Karpas-422 (cell line): ENCODE data around the gene HACL1. TPM values are rescaled to one million over a fixed set of nuclear protein-coding genes. Genes with fewer than 3 reads are reported as not detected.

Experiments used
- DNase-seq: peaks from one replicate; pipeline ENCODE4 v3.0.0-alpha.2; 2015
- H2AFZ ChIP-seq: fragments of 200-600 bp; sonication (generic); 2 replicates; pipeline ENCODE4 v1.6.1; 2014; ENCODE audit warnings: antibody characterized with exemption, low read length, mixed read lengths
- H3K27ac ChIP-seq: fragments of 200-600 bp; sonication (generic); 2 replicates; pipeline ENCODE4 v1.5.1; 2014; ENCODE audit warnings: mild to moderate bottlenecking, low read length, moderate library complexity
- H3K27me3 ChIP-seq: fragments of 200-600 bp; sonication (generic); 2 replicates; pipeline ENCODE4 v1.6.1; 2014; ENCODE audit warnings: low read length, mixed read lengths
- H3K36me3 ChIP-seq: fragments of 200-600 bp; sonication (generic); 2 replicates; pipeline ENCODE4 v1.6.1; 2014; ENCODE audit warnings: low read length, mixed read lengths; ENCODE audit not compliant: insufficient read depth
- H3K4me1 ChIP-seq: fragments of 200-600 bp; sonication (generic); 2 replicates; pipeline ENCODE4 v1.6.1; 2014; ENCODE audit warnings: mild to moderate bottlenecking, low read length, mixed read lengths
- H3K4me2 ChIP-seq: fragments of 200-600 bp; sonication (generic); 2 replicates; pipeline ENCODE4 v1.6.1; 2014; ENCODE audit warnings: low read length, low read depth, mild to moderate bottlenecking; ENCODE audit not compliant: poor library complexity, severe bottlenecking
- H3K4me3 ChIP-seq: fragments of 200-600 bp; sonication (generic); 2 replicates; pipeline ENCODE4 v1.5.1; 2014; ENCODE audit warnings: mild to moderate bottlenecking, antibody characterized with exemption, low read length, mixed read lengths
- H3K79me2 ChIP-seq: fragments of 200-600 bp; sonication (generic); 2 replicates; pipeline ENCODE4 v1.6.1; 2014; ENCODE audit warnings: mild to moderate bottlenecking, low read length, mixed read lengths
- H3K9ac ChIP-seq: fragments of 200-600 bp; sonication (generic); 2 replicates; pipeline ENCODE4 v1.6.0; 2014; ENCODE audit warnings: low read length
- H3K9me2 ChIP-seq: fragments of 200-600 bp; sonication (generic), shearing (Covaris generic); replicated peaks from 2 replicates; pipeline ENCODE4 v1.6.0; 2014; ENCODE audit warnings: mild to moderate bottlenecking, low read length, moderate library complexity; ENCODE audit not compliant: insufficient read depth
- H3K9me3 ChIP-seq: fragments of 300-700, 200-600 bp; sonication (generic); 2 replicates; pipeline ENCODE4 v1.6.1; 2014; ENCODE audit warnings: low read length, mixed read lengths
- H4K20me1 ChIP-seq: fragments of 200-600 bp; sonication (generic); 2 replicates; pipeline ENCODE4 v1.6.1; 2014; ENCODE audit warnings: mild to moderate bottlenecking, antibody characterized with exemption, low read length, low read depth; ENCODE audit not compliant: insufficient read depth
- total RNA-seq: library from RNA; depleted of rRNA; stranded (reverse); fragments of >200 nt; shearing (Covaris generic); gene quantifications from 2 replicates; pipeline ENCODE4 v1.2.3, GENCODE V29; 2014; ENCODE audit warnings: low replicate concordance

Gene HACL1
- total RNA-seq, 1 experiment from 2014 or later, result 58.9 TPM

- Histone ChIP-seq H3K9me3 (no peaks in the 10 kb centered on the region), H3K79me2 (no peaks in the 10 kb centered on the region), H3K4me3 (no peak overlapping the region)
Measured at GRCh38 chr3:15523660-15524417, 77.5 kb downstream of the HACL1 start.

GRCh38 chr3:15522016-15522415, 79.4 kb downstream of the HACL1 start:
- H3K27ac ChIP-seq, result no peak overlapping the region
- no peaks in the 10 kb centered on the region for H3K9me2 ChIP-seq
- H3K4me2 ChIP-seq, result no peak overlapping the region
- H3K4me3 ChIP-seq, result no peak overlapping the region
- no peaks in the 10 kb centered on the region for H3K27me3 ChIP-seq
- no peaks in the 10 kb centered on the region for H4K20me1 ChIP-seq
- H2AFZ ChIP-seq, result no peak overlapping the region
- H3K79me2 ChIP-seq, result no peaks in the 10 kb centered on the region
- peaks cover 5% of the 10 kb centered on the region; the same call in 1 of the 2 replicates for H3K4me1 ChIP-seq
- no peak overlapping the region for H3K9ac ChIP-seq
- no peaks in the 10 kb centered on the region for H3K9me3 ChIP-seq
- no peaks in the 10 kb centered on the region for H3K36me3 ChIP-seq
- no peak for DNase-seq

More at GRCh38 chr3:15523660-15524417, 77.5 kb downstream of the HACL1 start:
- DNase-seq, result no peak
- no peak overlapping the region for H3K9ac ChIP-seq
- H3K27me3 ChIP-seq, result no peaks in the 10 kb centered on the region
- no peaks in the 10 kb centered on the region for H4K20me1 ChIP-seq
- H3K27ac ChIP-seq, result no peak overlapping the region
- H3K4me1 ChIP-seq, result no peaks in the 10 kb centered on the region
- no peaks in the 10 kb centered on the region for H3K9me2 ChIP-seq
- no peak overlapping the region for H2AFZ ChIP-seq
- no peak overlapping the region for H3K4me2 ChIP-seq
- H3K36me3 ChIP-seq, result no peaks in the 10 kb centered on the region

GRCh38 chr3:15521573-15521965, 79.8 kb downstream of the HACL1 start, which contains the start of gene COLQ:
COLQ (minus strand) TSS chr3:15521706; CDS start chr3:15521625, 81 bp downstream.
- Histone ChIP-seq H3K4me2 (no peak within 1 kb of the TSS), H3K79me2 (no peaks in the 10 kb centered on the region), H3K36me3 (no peaks in the 10 kb centered on the region), H3K9me3 (no peaks in the 10 kb centered on the region), H3K9me2 (no peaks in the 10 kb centered on the region), H3K4me1 (peaks cover 7% of the 10 kb centered on the region; the same call in 1 of the 2 replicates), H3K27ac (no peak within 1 kb of the TSS), H3K27me3 (no peaks in the 10 kb centered on the region), H3K4me3 (no peak within 1 kb of the TSS), H2AFZ (no peak within 1 kb of the TSS), H4K20me1 (no peaks in the 10 kb centered on the region), H3K9ac (no peak within 1 kb of the TSS)
- no peak for DNase-seq

- H3K79me2 ChIP-seq, result no peaks in the 10 kb centered on the region
- no peak overlapping the region for H3K4me3 ChIP-seq
- H2AFZ ChIP-seq, result no peak overlapping the region
- H3K9ac ChIP-seq, result no peak overlapping the region
- DNase-seq, result no peak
- no peaks in the 10 kb centered on the region for H3K36me3 ChIP-seq
- H3K27ac ChIP-seq, result no peak overlapping the region
- peaks cover 7% of the 10 kb centered on the region; the same call in 1 of the 2 replicates for H3K4me1 ChIP-seq
- H3K27me3 ChIP-seq, result no peaks in the 10 kb centered on the region
- H3K9me3 ChIP-seq, result no peaks in the 10 kb centered on the region
- no peaks in the 10 kb centered on the region for H4K20me1 ChIP-seq
- no peak overlapping the region for H3K4me2 ChIP-seq
- H3K9me2 ChIP-seq, result no peaks in the 10 kb centered on the region
Measured at GRCh38 chr3:15520804-15521572, 80.4 kb downstream of the HACL1 start.

- Histone ChIP-seq H4K20me1 (no peaks in the 10 kb centered on the region), H2AFZ (no peak overlapping the region; the same call in 1 of the 2 replicates), H3K9ac (no peak overlapping the region), H3K79me2 (no peaks in the 10 kb centered on the region), H3K9me3 (no peaks in the 10 kb centered on the region), H3K27ac (no peak overlapping the region), H3K36me3 (no peaks in the 10 kb centered on the region), H3K4me2 (no peak overlapping the region), H3K9me2 (no peaks in the 10 kb centered on the region), H3K27me3 (no peaks in the 10 kb centered on the region), H3K4me3 (no peak overlapping the region), H3K4me1 (peaks cover 7% of the 10 kb centered on the region; the same call in 1 of the 2 replicates)
- no peak for DNase-seq
Measured at GRCh38 chr3:15520185-15520584, 81.2 kb downstream of the HACL1 start.

GRCh38 chr3:15519096-15519495, 82.3 kb downstream of the HACL1 start:
- H3K9me2 ChIP-seq, result no peaks in the 10 kb centered on the region
- H3K4me1 ChIP-seq, result peaks cover 7% of the 10 kb centered on the region; the same call in 1 of the 2 replicates
- H3K27ac ChIP-seq, result no peak overlapping the region
- H2AFZ ChIP-seq, result no peak overlapping the region
- no peak overlapping the region for H3K9ac ChIP-seq
- no peak overlapping the region for H3K4me3 ChIP-seq
- no peak for DNase-seq
- no peaks in the 10 kb centered on the region for H3K79me2 ChIP-seq
- no peaks in the 10 kb centered on the region for H4K20me1 ChIP-seq
- no peaks in the 10 kb centered on the region for H3K36me3 ChIP-seq
- no peak overlapping the region for H3K4me2 ChIP-seq
- no peaks in the 10 kb centered on the region for H3K27me3 ChIP-seq
- H3K9me3 ChIP-seq, result no peaks in the 10 kb centered on the region

- Histone ChIP-seq H3K4me2 (no peak overlapping the region), H3K4me3 (no peak overlapping the region), H4K20me1 (no peaks in the 10 kb centered on the region), H2AFZ (no peak overlapping the region), H3K9me2 (no peaks in the 10 kb centered on the region), H3K36me3 (no peaks in the 10 kb centered on the region), H3K9ac (no peak overlapping the region), H3K4me1 (peaks cover 7% of the 10 kb centered on the region; the same call in 1 of the 2 replicates), H3K9me3 (no peaks in the 10 kb centered on the region), H3K27me3 (no peaks in the 10 kb centered on the region), H3K27ac (no peak overlapping the region), H3K79me2 (no peaks in the 10 kb centered on the region)
- DNase-seq, result no peak
Measured at GRCh38 chr3:15514663-15515340, 86.6 kb downstream of the HACL1 start.
